SK-N-SH treated with all-trans-retinoic acid at 6 μM for 48 hours (cell line): ENCODE measurements around the gene C16orf54.

Experiments used
- ESRRG ChIP-seq: fragments of 250-450 bp; sonication (Bioruptor Pico); IDR thresholded peaks from 2 replicates; pipeline ENCODE4 v1.6.1; 2021; ENCODE audit warnings: mild to moderate bottlenecking
- RARB ChIP-seq: fragments of 250-450 bp; sonication (Bioruptor Pico); IDR thresholded peaks from 2 replicates; pipeline ENCODE4 v1.8.0; 2021; ENCODE audit warnings: mild to moderate bottlenecking, moderate library complexity
- ZC3H10 ChIP-seq: fragments of 250-450 bp; sonication (Bioruptor Pico); IDR thresholded peaks from 2 replicates; pipeline ENCODE4 v1.5.1; 2021; ENCODE audit warnings: mild to moderate bottlenecking, moderate library complexity
- ZFP3 ChIP-seq: fragments of 250-450 bp; sonication (Bioruptor Pico); IDR thresholded peaks from 2 replicates; pipeline ENCODE4 v1.5.0; 2020; ENCODE audit warnings: mild to moderate bottlenecking, moderate library complexity
- ZNF565 ChIP-seq: fragments of 450-650 bp; formaldehyde crosslinking; conservative IDR thresholded peaks from 2 replicates; pipeline ENCODE4 v1.5.0; 2020; ENCODE audit warnings: low read depth, mild to moderate bottlenecking, moderate library complexity
- TF ChIP-seq, protein P1 (sequence below): fragments of 250-450 bp; sonication (Bioruptor Pico); IDR thresholded peaks from 2 replicates; pipeline ENCODE4 v1.8.0; 2020; ENCODE audit warnings: mild to moderate bottlenecking, moderate library complexity, borderline replicate concordance
- TF ChIP-seq, protein P2 (sequence below): fragments of 250-450 bp; sonication (Bioruptor Pico); IDR thresholded peaks from 2 replicates; pipeline ENCODE4 v1.5.1; 2020; ENCODE audit warnings: low read depth, mild to moderate bottlenecking, moderate library complexity

DNA sequence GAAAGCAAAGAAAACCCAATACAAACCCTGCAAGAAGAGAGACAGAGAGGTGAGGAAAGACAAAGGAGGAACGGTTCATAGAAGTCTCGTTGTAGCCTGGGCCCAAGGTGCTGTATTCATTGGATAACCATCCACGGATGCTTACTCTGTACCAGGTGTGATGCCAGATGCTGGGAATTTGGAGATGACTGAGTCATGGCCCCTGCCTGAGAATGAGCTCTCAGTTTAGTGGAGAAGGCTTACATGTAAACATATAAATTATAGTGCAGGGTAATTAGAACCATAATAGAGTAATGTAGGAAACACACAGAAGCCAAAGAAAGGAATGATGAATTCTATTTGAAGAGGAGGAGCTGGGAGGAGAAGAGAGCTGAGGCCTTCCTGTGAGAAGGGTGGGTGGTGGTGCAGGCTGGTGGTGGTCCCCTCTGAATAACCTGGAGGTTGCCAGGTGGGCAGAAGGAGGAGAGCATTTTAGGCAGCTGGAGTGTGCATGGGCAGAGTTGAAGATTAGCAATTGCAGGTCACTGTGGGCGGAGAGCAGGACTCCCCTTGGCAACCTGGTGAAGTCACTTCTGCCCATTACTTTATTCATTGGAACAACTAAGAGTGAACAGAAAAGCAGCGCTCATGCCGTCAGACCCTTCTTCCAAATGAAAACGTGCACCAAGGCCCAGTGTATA, 24.6 kb upstream of the C16orf54 start:
- TF ChIP-seq ESRRG (CRISPR knock-in tag) (no peak), RARB (CRISPR knock-in tag) (no peak), ZFP3 (CRISPR knock-in tag) (no peak), ZC3H10 (CRISPR knock-in tag) (no peak), ZNF565 (CRISPR knock-in tag) (no peak)
- TF ChIP-seq, protein P1, sequence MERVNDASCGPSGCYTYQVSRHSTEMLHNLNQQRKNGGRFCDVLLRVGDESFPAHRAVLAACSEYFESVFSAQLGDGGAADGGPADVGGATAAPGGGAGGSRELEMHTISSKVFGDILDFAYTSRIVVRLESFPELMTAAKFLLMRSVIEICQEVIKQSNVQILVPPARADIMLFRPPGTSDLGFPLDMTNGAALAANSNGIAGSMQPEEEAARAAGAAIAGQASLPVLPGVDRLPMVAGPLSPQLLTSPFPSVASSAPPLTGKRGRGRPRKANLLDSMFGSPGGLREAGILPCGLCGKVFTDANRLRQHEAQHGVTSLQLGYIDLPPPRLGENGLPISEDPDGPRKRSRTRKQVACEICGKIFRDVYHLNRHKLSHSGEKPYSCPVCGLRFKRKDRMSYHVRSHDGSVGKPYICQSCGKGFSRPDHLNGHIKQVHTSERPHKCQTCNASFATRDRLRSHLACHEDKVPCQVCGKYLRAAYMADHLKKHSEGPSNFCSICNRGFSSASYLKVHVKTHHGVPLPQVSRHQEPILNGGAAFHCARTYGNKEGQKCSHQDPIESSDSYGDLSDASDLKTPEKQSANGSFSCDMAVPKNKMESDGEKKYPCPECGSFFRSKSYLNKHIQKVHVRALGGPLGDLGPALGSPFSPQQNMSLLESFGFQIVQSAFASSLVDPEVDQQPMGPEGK, result no peak
- TF ChIP-seq, protein P2, sequence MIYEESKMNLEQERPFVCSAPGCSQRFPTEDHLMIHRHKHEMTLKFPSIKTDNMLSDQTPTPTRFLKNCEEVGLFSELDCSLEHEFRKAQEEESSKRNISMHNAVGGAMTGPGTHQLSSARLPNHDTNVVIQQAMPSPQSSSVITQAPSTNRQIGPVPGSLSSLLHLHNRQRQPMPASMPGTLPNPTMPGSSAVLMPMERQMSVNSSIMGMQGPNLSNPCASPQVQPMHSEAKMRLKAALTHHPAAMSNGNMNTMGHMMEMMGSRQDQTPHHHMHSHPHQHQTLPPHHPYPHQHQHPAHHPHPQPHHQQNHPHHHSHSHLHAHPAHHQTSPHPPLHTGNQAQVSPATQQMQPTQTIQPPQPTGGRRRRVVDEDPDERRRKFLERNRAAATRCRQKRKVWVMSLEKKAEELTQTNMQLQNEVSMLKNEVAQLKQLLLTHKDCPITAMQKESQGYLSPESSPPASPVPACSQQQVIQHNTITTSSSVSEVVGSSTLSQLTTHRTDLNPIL (CRISPR knock-in tag), result no peak
